Suprapubic skin (tissue), 3 donors: ENCODE results near the gene GOT2.

ENCODE experiments used
- CTCF ChIP-seq, 2 donors: fragments of 200-600 bp in 1 of 2; fragments of 450-650 bp in 1 of 2; sonication (generic) in 1 of 2; IDR thresholded peaks; one replicate each; pipeline ENCODE4 v1.5.1; 2016 to 2019; ENCODE audit warnings: antibody characterized with exemption in 2 of 2, mild to moderate bottlenecking in 1 of 2, moderate library complexity in 1 of 2
- POLR2A ChIP-seq, 2 donors: fragments of 450-650 bp; IDR thresholded peaks; one replicate each; pipeline ENCODE4 v1.6.1; 2017; ENCODE audit warnings: antibody characterized with exemption in 2 of 2, mild to moderate bottlenecking in 2 of 2, moderate library complexity in 2 of 2

- no peak for TF ChIP-seq POLR2A (IDR thresholded peaks at IDR 0.05)
- TF ChIP-seq CTCF (IDR thresholded peaks at IDR 0.05) = no peak
These were observed 33.5 kb upstream of the GOT2 start for GRCh38 chr16:58767581-58767980.
